ENCODE results near the gene THG1L.

The THG1L gene

DNA sequence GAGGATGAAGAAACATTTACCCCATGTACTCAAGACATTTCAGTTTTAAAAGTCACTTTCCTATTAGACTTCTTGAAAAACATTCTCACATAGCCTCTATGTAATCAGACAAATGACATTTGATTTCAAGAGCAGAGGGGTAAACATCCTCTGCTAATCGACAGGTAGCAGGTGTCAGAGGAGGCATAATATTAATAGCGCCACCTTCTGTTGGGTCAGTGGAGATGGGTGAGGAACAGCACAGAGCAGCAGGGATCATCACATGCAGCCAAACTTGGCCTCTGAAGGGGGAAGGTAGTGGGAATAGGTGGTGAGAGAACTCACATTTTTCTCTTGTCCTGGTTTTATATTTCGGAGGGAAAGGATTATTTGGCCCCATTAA lies 9.0 kb downstream of the THG1L start:
- in situ Hi-C loops (cut with HindIII; ENCODE audit: low sequenced_read_pairs) = no loop called here
- no peak for DNase-seq (ENCODE audit: low read depth, low spot score)
- no peak overlapping the region for H3K4me3 ChIP-seq (ENCODE audit: low read depth, low read length)
- TF ChIP-seq, protein P1, sequence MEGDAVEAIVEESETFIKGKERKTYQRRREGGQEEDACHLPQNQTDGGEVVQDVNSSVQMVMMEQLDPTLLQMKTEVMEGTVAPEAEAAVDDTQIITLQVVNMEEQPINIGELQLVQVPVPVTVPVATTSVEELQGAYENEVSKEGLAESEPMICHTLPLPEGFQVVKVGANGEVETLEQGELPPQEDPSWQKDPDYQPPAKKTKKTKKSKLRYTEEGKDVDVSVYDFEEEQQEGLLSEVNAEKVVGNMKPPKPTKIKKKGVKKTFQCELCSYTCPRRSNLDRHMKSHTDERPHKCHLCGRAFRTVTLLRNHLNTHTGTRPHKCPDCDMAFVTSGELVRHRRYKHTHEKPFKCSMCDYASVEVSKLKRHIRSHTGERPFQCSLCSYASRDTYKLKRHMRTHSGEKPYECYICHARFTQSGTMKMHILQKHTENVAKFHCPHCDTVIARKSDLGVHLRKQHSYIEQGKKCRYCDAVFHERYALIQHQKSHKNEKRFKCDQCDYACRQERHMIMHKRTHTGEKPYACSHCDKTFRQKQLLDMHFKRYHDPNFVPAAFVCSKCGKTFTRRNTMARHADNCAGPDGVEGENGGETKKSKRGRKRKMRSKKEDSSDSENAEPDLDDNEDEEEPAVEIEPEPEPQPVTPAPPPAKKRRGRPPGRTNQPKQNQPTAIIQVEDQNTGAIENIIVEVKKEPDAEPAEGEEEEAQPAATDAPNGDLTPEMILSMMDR (IDR thresholded peaks at IDR 0.05; ENCODE audit: low read depth, low read length) = peak; percentile 56

DNA sequence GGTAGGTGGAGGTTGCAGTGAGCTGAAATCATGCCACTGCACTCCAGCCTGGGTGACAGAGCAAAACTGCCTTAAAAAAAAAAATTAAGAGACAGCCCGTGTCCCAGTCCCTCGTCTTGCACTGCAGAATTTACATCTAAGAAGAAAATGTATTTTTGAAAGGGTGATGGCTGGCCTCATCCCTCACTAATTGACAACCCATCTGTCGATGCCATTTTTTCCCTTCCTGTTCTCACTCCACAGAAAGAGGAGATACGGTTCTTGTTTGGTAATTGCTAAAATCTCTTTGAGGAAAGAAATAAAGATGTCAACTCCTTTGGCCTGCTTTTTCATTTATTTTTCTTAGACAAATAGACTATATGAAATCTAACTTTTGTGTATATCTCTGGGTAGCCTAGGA lies 9.9 kb downstream of the THG1L start:
- no peak for DNase-seq (ENCODE audit: low read depth, low spot score)
- H3K4me3 ChIP-seq (ENCODE audit: low read depth, low read length) = no peak overlapping the region
- TF ChIP-seq, protein P1 (IDR thresholded peaks at IDR 0.05; ENCODE audit: low read depth, low read length) = no peak
- in situ Hi-C loops (cut with HindIII; ENCODE audit: low sequenced_read_pairs) = no loop called here

DNA sequence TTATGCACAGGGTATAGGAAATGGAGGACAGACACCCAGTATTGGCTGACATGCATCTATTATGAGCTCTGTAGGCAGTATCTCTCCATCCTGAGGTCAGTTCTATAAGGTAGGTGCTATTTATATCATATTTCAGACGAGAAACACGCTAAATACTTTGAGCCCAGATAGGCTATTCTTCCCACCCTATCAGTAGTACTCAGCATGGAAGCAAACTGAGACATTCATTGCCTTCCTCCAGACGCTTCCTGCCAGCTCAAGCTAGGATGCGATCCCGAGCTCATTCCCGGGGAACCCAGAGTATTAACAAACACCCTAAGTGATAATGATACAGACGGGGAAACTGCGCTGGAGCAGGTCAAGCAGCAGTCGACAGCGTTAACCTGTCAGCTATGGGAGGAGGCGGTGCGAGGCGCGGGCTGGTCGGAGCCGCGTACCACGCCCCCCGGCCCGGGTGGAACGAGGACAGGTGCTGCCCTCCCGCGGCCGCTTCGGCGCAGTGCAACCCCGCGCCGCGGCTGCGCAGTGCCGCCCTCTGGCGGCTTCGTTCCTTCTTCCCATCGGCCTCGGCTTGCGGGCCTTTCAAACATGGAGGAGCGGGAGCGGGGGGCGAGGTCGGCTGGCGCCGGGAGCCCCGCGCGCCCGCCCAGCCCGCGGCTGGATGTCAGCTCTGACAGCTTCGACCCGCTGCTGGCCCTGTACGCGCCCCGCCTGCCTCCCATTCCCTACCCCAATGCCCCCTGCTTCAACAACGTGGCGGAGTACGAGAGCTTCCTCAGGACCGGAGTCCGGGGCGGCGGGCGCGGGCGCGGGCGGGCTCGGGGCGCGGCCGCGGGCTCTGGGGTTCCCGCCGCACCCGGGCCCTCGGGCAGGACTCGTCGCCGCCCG lies 12.2 kb downstream of the THG1L start, which contains the start of gene LSM11:
Gene LSM11, plus strand, starts transcription at position 550 of the 888 bp plus-strand sequence. Its CDS starts 39 bp downstream, at position 589.
- peak; percentile 82 for DNase-seq (ENCODE audit: low read depth, low spot score)
- in situ Hi-C loops (cut with HindIII; ENCODE audit: low sequenced_read_pairs) = no loop called here
- TF ChIP-seq, protein P1 (IDR thresholded peaks at IDR 0.05; ENCODE audit: low read depth, low read length) = peak; percentile 91
- H3K4me3 ChIP-seq (ENCODE audit: low read depth, low read length) = peak within 1 kb of the TSS; percentile 68

DNA sequence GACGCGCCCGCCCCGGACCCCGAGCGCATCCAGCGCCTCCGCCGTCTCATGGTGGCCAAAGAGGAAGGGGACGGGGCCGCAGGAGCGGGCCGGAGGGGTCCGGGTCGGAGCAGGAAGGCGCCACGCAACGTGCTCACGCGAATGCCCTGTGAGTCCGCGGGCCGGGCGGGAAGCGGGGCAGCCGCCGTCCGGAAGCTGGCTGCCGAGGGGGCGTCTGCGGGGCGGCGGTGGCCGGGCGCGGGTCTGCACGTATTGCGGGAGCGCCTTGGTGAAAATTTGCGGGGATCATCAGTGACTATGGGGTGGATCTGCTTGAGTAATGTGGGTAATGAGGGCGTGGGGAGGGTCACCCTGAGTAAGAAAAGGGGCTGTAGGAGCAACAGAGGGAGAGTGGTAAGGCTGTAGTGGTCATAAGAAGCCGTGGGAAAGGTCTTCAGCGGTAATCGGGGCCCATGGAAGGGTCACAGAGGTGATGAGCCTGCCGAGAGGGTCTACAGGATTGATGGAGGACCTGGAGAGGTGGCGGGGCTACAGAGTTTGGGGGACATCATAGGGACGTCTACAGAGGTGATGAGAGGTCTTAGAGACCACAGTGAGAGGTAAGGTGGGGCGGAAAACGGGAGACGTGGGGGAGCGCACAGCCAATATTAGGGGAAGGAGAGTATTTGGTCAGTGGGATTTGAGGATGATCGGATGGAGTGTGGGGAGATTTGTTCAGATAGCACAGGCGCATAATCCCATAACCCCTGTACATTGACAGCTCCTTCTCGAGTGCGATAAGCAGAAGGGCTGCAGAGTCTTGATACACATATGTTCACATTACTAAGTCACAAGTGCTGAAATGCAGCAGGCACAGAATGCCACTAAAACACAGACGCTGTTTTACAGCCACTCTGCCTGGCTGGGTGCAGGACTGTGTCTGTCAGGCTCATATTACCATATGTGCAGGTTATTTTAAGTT lies 13.1 kb downstream of the THG1L start:
- peak; percentile 6 for DNase-seq (ENCODE audit: low read depth, low spot score)
- TF ChIP-seq, protein P1 (IDR thresholded peaks at IDR 0.05; ENCODE audit: low read depth, low read length) = no peak
- in situ Hi-C loops (cut with HindIII; ENCODE audit: low sequenced_read_pairs) = no loop called here
- H3K4me3 ChIP-seq (ENCODE audit: low read depth, low read length) = peak overlapping the region; percentile 68

DNA sequence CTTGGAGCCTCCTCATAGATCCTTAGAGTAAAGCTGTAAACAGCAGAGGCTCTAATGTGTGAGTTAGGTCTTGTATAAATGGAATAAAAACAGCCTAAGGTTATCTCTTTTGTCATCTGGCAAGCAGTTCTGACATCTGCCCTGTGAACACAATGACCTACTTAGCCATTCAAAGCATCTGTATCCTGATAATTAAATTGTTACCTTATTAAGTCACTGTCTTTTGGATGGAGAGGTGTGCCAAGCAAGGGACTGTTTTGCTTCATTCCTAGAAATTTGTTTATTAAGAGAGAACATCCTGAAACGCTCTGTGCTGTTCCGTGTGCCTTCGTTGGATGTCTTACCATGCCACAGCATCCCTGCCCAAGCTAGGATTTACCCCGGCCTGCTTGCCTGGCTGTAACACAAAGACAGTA lies 13.8 kb downstream of the THG1L start:
- no peak overlapping the region for H3K4me3 ChIP-seq (ENCODE audit: low read depth, low read length)
- DNase-seq (ENCODE audit: low read depth, low spot score) = no peak
- in situ Hi-C loops (cut with HindIII; ENCODE audit: low sequenced_read_pairs) = no loop called here
- TF ChIP-seq, protein P1 (IDR thresholded peaks at IDR 0.05; ENCODE audit: low read depth, low read length) = no peak

DNA sequence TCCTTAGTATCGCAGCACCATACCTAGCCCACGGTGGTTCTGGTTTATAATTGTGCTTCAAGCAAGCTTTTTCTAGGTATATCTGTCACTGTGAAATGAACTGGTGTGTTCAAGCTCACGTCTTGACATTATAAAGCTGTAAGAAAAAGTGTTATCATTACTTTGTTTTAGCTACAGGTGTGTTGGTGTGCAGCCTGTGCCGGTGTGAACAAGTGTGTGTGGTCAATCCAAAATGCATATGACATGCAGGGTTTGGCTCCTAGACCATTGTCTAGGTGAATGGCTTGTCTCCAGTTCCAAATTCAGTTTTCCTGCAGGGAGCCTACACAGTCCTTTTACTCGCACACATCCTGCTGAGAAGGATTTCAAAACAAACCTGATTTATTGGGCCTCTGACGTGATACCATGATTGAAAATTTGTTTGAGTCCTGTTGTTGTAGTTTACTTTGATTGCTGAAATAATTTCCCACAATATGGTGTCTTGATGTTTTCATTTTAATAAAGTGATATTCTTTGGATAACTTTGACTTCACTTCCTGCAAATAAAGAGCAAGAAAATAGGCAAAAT lies 16.0 kb downstream of the THG1L start:
- TF ChIP-seq, protein P1 (IDR thresholded peaks at IDR 0.05; ENCODE audit: low read depth, low read length) = no peak
- in situ Hi-C loops (cut with HindIII; ENCODE audit: low sequenced_read_pairs) = no loop called here
- no peak overlapping the region for H3K4me3 ChIP-seq (ENCODE audit: low read depth, low read length)
- no peak for DNase-seq (ENCODE audit: low read depth, low spot score)

All from astrocyte of the spinal cord (primary cell).